HG02571 (cell line): ENCODE results near the gene NEFH.
"Not testable (repeated sequence)": the region's sequence is repeated elsewhere in the genome, so short reads cannot be mapped to it uniquely, and the experiment has no call there.

Experiments
- ATAC-seq: cut with Tn5 transposase; IDR thresholded peaks from one replicate; pipeline ENCODE4 v1.9.1; 2021; ENCODE audit warnings: mild to moderate bottlenecking, moderate library complexity; ENCODE audit not compliant: unreplicated experiment

Gene NEFH

GRCh38 chr22:29489127-29489780 lies 9.2 kb downstream of the NEFH start:
- ATAC-seq: not testable (repeated sequence)

GRCh38 chr22:29491012-29491411 lies 11.0 kb downstream of the NEFH start:
- no peak for ATAC-seq

DNA sequence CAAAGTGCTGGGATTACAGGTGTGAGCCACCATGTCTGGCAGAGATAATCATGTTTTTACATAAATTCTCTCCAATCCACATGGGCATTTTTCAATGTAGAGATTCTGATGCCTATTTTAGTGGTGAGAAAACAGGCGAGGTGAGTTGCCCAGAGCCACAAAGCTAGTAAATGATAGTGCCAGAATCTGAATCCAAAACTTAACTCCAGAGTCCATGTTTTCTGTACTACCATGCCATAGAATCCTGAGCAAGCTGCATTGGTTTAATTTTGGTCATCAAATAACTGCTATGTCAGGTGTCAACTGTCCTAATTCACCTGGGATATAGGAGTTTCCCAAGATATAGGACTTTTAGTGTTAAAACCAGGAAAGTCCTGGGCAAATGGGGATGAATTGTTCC lies 13.6 kb downstream of the NEFH start:
- no peak for ATAC-seq

GRCh38 chr22:29499852-29500251 lies 19.8 kb downstream of the NEFH start:
- ATAC-seq: no peak

DNA sequence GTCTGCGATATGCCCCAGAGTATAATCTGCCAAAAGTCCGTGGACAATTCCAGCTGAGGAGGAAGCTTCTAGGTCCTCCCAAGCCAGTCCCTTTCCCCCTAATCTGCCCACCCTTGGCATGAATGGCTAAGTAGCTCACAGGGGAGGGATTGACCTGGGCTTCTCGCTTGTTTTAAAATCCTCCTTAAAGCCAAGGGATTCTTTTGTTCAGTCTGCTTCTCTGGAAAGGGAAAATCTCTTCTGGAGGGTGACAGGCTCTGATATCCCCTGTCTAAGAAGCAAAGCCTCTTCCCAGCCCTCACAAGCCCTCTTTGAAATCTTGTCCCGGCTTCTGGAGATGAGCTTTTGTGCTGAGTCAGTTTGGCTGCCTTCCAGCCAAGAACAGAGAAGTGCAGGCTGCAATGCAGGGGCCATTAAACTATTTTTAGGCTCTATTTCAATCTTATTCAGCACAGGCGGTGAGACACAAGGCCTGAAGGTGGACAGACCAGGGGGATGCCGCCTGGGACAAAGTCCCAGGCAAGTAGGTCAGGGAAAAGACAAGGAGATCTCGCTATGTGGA lies 23.9 kb downstream of the NEFH start:
- no peak for ATAC-seq

GRCh38 chr22:29509298-29509697 lies 29.3 kb downstream of the NEFH start:
- ATAC-seq: no peak

- ATAC-seq: no peak
Observed at GRCh38 chr22:29509815-29510214, 29.8 kb downstream of the NEFH start.

- no peak for ATAC-seq
Observed at GRCh38 chr22:29510542-29510941, 30.5 kb downstream of the NEFH start.

DNA sequence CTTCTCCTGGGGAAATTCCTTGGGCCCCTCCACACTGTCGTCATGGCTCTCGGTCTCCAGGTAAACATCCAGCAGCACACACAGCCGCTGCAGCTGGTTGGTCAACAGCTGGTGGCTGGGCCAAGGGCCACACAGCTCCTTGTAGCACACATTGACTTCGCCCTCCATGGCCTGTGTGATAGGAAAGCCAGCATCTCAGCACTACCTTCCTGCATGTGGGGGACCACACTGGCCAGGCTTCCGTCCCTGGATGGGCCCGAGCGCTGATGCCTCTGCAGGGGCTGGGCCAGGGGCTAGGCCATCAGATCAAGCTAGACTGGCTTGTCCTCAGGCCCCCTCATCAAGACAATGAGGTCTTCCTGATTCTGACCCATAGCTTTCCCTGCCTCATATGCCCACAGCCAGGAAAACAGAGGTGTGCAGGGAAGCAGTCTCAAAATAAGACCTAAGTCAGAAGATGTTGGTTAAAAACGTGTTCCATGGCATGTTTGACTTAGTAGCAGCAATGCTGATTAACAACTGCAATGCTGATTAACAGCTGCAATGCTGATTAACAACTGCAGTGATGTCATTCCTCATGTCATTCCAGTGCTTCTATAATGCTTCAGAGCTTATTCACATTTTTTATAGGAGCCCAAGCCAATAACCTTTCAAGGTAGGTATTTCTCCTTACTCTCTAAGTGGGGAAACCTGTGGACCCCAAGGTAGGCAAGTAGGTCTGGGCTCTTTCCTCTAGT lies 31.3 kb downstream of the NEFH start:
- ATAC-seq: no peak

DNA sequence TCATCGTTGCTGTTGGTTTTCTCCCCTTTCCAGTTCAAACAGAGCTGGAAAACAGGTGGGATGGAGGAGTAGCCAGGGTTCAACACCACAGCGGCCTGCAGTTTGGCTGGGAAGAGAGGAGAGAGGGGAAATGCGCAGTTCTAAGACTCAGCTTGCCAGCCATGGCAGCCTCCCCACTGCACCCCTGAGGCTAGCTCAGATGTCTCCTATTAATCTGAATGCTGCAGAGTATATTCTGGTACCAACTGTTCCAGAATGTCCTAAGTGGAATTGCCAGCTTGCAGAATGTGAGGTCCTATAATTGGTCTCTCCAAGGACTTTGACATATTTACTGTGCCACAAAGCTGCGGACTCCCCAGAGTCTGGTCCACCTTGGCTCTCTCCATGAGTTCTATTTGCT lies 32.0 kb downstream of the NEFH start:
- ATAC-seq: no peak

DNA sequence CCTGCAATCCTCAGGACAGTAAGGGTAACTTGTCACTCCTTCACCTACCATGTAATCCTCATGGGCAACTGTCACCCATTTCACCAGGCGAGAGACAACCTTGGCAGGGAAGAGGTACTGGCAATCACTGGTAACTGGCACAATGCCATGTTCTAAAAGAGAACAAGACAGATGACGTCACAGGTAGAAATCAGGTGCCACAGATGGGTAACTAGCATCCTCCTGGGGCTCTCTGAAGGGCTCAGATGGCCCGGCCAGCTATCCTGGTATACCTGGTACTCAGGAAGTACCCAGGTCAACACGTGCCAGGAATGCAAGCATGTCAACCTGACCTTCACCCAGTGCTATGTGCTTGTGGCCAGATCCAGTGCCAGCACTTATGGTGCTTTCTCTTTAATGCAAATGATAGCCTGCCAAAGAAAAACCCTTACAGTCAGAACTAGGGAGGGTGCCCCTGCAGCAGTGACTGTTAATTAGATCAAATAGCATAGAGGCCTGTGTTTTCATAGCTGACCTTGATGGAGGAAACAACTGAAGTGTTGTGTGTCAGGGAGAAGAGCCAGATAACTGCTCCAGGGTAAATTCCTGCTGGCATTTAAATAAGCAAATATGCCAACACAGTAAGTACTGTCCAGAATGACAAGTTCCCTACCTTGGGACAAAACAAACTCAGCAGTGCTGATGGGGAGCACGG lies 37.3 kb downstream of the NEFH start:
- no peak for ATAC-seq

DNA sequence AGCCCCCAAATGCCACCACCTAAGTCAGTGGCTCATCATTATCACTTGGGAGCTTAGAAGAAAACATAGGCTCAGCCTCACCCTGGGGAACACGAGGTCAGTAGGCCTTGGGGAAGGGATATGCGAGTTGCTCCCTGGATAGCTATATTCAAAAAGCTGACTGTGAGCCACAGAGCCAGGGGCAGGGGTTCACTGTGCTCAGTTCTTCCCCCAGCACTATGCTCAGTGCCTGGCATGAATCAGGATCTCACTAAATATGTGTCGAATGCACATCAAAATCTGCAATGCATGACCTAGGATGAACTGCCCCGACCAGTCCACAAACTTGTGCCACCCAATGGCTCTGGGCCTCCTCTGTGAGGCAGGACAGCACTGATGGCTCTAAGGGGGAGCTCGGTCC lies 38.4 kb downstream of the NEFH start:
- ATAC-seq: no peak

DNA sequence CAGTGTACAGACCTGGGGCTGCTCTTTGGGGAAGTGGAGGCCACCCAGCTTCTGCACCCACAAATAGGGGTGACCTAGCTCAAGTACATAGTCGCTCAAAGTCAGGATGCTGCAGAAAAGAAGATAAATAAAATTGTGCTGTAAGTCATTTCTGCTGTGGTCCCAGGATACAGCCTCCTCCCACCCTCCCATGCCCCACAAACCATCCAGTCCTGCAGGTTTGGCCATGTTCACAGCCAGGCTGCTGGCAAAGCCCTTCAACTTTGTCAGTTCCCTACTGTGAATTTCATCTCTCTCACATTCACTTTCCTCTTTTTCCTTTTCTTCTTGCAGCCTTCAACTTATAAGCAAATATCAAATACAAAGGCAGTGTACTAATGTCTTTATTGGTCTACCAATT lies 40.0 kb downstream of the NEFH start:
- ATAC-seq: no peak

DNA sequence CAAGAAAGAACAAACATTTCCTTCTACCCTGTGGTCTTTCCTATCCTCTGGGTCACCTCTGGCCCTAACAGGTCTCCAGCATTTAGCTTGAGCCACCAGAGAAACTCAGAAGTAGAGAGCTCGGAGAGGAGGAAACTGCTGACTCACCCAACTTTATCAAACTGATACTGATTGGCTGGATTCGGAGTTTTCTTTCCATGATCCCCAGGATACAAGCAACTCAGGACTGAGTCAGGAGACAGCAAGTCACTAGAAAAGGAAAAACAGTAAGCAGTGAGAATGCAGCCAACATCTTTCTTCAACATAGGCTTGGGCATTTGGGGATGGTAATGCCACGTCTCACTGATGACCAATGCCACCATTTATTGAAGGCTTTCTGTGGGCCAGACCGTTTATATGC lies 40.8 kb downstream of the NEFH start:
- ATAC-seq: no peak

GRCh38 chr22:29521526-29521925 lies 41.5 kb downstream of the NEFH start:
- no peak for ATAC-seq

DNA sequence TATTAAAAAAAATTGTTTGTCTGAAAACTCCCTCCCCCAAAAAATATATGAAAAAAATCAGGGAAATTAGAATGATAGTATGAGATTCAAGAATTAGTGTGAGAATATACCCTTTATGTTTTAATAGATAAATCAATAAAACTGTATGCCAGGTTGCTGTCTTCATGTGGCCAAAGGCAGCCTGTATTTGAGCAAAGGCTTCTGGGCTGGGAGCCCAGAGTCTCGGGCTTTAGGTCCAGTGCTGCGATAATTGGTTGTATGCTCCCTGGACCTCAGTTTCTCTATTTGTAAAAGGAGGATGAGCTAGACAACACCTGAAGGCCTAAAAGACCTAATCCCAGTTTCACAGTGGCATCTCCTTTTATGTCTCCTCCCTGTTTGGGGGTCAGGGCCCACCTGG lies 43.7 kb downstream of the NEFH start:
- ATAC-seq: no peak

DNA sequence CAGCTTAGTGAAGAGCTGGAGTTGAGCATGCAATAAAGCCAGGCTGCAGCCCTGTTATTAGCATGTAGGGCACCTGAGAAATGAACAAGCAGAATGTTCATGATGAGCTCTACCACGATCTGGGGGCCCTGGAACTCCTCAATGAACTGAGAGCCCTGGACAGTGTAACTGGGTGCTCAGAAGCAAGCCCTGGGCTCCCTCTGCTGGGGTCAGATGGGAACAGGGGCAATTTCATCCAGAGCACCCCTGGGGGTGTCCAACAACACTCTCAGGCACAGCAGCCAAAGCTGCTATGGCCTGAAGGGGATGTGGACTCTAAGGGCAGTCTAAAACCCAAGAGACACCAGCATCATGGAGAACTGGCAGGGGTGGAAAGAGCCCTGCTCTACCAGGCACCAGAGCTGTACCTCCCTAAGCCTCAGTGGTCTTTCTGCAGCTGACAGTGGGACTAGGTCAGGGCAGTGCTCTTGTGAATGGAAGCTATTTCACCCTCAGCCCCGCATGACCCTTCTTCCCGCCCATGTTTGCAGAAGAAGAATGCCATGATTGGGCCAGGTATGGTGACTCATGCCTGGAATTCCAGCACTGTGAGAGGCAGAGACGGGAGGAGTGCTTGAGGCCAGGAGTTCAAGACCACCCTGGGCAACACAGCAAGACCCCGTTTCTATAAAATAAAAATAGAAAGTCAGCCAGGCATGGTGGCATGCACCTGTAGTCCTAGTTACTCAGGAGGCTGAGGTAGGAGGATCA lies 44.6 kb downstream of the NEFH start:
- no peak for ATAC-seq

GRCh38 chr22:29528144-29528543 lies 48.1 kb downstream of the NEFH start:
- ATAC-seq: no peak

- no peak for ATAC-seq
Observed at GRCh38 chr22:29530716-29531115, 50.7 kb downstream of the NEFH start.

GRCh38 chr22:29531419-29531818 lies 51.4 kb downstream of the NEFH start:
- no peak for ATAC-seq

DNA sequence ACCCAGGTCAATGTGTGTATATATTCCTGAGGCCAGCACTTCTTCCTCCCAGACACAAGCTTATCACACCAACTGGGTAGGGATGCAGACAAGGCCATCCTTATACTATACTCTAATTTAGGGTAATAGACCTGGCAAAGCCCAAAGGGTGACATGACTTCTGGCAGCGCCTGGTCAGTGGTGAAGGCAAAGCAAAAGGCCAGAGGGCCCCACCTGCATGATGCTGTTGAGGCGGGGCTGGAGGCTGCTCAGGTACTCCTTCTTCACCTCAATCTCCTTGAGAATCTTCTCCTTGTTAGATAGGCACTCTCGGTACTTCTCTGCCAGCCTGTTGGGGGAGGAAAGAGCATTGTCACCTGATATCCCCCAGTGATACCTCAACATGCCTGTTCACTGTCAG lies 56.4 kb downstream of the NEFH start:
- ATAC-seq: no peak
